Activated naive CD8-positive, alpha-beta T cell treated with anti-CD3 and anti-CD28 coated beads for 36 hours (primary cell): Measurements from ENCODE around the gene STAP2. TPM values are rescaled to one million over a fixed set of nuclear protein-coding genes. Genes with fewer than 3 reads are reported as not detected.

ENCODE experiments used
- total RNA-seq, 2 experiments: library from RNA; stranded (reverse); gene quantifications; one replicate each; pipeline ENCODE4 v1.2.3, GENCODE V29; 2021

STAP2 gene
- total RNA-seq, 2 experiments from 2014 or later, result 12.3 to 13.1 TPM

Other genes with a start within 250 kb of the STAP2 start
- 100 to 1,000 TPM; 120 to 121 TPM for gene MAP2K2, start 214.7 kb downstream of the STAP2 start, total RNA-seq
- not detected for gene CREB3L3, start 185.2 kb downstream of the STAP2 start, total RNA-seq
- gene SIRT6, start 156.3 kb downstream of the STAP2 start, total RNA-seq, result 10 to 100 TPM; 27.1 to 27.2 TPM
- gene ANKRD24, start 156.1 kb downstream of the STAP2 start, total RNA-seq, result 1 to 10 TPM; 1.6 TPM
- 1 to 10 TPM; 6.7 to 8.6 TPM for gene EBI3, start 109.3 kb downstream of the STAP2 start, total RNA-seq
- 10 to 100 TPM; 37.6 to 38.5 TPM for gene YJU2, start 91.7 kb downstream of the STAP2 start, total RNA-seq
- not detected for gene SHD, start 59.6 kb downstream of the STAP2 start, total RNA-seq
- 10 to 100 TPM; 12.6 to 14.7 TPM for gene TMIGD2, start 36.4 kb downstream of the STAP2 start, total RNA-seq
- 10 to 100 TPM; 21.0 to 21.3 TPM for gene FSD1, start 34.2 kb downstream of the STAP2 start, total RNA-seq
- gene MPND, start 4.7 kb upstream of the STAP2 start, total RNA-seq, result 10 to 100 TPM; 15.6 to 18.8 TPM
- 10 to 100 TPM; 40.3 to 41.1 TPM for gene SH3GL1, start 61.7 kb upstream of the STAP2 start, total RNA-seq
- 10 to 100 TPM; 76.8 to 77.6 TPM for gene CHAF1A, start 63.8 kb upstream of the STAP2 start, total RNA-seq
- 10 to 100 TPM; 37.0 to 37.8 TPM for gene UBXN6, start 119.0 kb upstream of the STAP2 start, total RNA-seq
- gene HDGFL2, start 133.5 kb upstream of the STAP2 start, total RNA-seq, result 10 to 100 TPM; 45.5 to 47.0 TPM
- gene PLIN4, start 179.7 kb upstream of the STAP2 start, total RNA-seq, result not detected
- under 1 TPM; 0.32 to 0.56 TPM for gene PLIN5, start 196.4 kb upstream of the STAP2 start, total RNA-seq
- gene LRG1, start 201.2 kb upstream of the STAP2 start, total RNA-seq, result under 1 TPM; 0.19 to 0.38 TPM
- gene SEMA6B, start 220.9 kb upstream of the STAP2 start, total RNA-seq, result not detected